Measurements from ENCODE around the gene KCNF1. TPM values are rescaled to one million over a fixed set of nuclear protein-coding genes. Genes with fewer than 3 reads are reported as not detected.

The KCNF1 gene
- total and polyA plus RNA-seq, 2 experiments from 2014 or later: 0.67 to 0.87 TPM

DNA sequence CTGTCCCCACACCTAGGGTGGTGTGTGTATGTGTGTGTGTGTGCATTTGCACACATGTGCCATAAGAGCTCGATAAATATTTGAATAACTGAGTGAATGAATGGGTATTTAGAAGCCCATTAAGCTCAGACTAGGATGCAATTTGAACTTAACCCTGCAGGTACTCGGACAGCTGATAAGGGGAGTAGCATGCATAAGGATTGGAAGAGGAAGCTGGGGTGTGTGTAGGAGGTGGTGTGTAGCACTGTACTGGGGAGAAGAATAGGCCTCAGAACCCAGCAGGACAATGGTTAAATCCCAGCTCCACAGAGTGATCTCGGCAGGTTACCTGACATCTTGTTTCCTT is 1.8 kb upstream of the KCNF1 start:
- no peak overlapping the region for H2AFZ ChIP-seq
- H3K36me3 ChIP-seq (replicated peaks; ENCODE audit: insufficient read depth, low read depth): no peaks in the 10 kb centered on the region
- no peaks in the 10 kb centered on the region for H3K9me3 ChIP-seq (ENCODE audit: low read depth)
- no peak for DNase-seq (ENCODE audit: low spot score)
- H3K79me2 ChIP-seq: no peaks in the 10 kb centered on the region
- WGBS (ENCODE audit: low lambda C conversion rate, missing lambda C conversion rate): 43% methylated on average over 3 of the region's 3 CpGs
- H4K20me1 ChIP-seq (ENCODE audit: insufficient read depth, poor library complexity, severe bottlenecking): no peaks in the 10 kb centered on the region
- no peak overlapping the region for H3K27ac ChIP-seq
- TF ChIP-seq EZH2phosphoT487 (IDR thresholded peaks at IDR 0.05; ENCODE audit: low read depth, severe bottlenecking, unreplicated experiment): no peak
- no peak for TF ChIP-seq EZH2 (IDR thresholded peaks at IDR 0.05; ENCODE audit: borderline replicate concordance)
- TF ChIP-seq, protein P1, sequence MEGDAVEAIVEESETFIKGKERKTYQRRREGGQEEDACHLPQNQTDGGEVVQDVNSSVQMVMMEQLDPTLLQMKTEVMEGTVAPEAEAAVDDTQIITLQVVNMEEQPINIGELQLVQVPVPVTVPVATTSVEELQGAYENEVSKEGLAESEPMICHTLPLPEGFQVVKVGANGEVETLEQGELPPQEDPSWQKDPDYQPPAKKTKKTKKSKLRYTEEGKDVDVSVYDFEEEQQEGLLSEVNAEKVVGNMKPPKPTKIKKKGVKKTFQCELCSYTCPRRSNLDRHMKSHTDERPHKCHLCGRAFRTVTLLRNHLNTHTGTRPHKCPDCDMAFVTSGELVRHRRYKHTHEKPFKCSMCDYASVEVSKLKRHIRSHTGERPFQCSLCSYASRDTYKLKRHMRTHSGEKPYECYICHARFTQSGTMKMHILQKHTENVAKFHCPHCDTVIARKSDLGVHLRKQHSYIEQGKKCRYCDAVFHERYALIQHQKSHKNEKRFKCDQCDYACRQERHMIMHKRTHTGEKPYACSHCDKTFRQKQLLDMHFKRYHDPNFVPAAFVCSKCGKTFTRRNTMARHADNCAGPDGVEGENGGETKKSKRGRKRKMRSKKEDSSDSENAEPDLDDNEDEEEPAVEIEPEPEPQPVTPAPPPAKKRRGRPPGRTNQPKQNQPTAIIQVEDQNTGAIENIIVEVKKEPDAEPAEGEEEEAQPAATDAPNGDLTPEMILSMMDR (IDR thresholded peaks at IDR 0.05; ENCODE audit: poor library complexity): no peak
- H3K4me1 ChIP-seq (ENCODE audit: insufficient read depth): peaks cover 4% of the 10 kb centered on the region
- no peak overlapping the region for H3K4me3 ChIP-seq
- H3K9me2 ChIP-seq (replicated peaks; ENCODE audit: insufficient read depth): no peaks in the 10 kb centered on the region
- H3K27me3 ChIP-seq: peaks cover 25% of the 10 kb centered on the region
- H3K4me2 ChIP-seq: no peak overlapping the region

DNA sequence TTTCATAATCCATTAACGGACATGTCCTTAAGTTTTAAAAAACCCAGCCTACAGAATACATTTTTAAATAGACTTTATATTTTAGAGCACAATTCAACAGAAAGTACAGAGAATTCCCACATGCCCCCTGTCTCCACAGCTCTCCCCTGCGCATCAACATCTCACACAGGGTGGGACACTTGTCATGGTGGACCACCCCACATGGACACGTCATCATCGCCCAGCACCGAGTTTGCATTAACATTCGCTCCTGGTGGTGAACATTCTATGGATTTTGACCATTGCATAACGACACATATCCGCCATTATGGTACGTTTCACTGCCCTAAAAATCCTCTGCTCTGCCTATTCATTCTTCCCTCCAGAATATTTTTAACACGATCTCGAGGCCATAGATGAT is 1.1 kb upstream of the KCNF1 start:
- Histone ChIP-seq H3K4me2 (no peak overlapping the region), H3K27ac (no peak overlapping the region), H3K36me3 (replicated peaks; ENCODE audit: insufficient read depth, low read depth) (no peaks in the 10 kb centered on the region), H3K9me2 (replicated peaks; ENCODE audit: insufficient read depth) (no peaks in the 10 kb centered on the region), H3K4me3 (no peak overlapping the region), H3K4me1 (ENCODE audit: insufficient read depth) (peaks cover 4% of the 10 kb centered on the region), H3K9me3 (ENCODE audit: low read depth) (no peaks in the 10 kb centered on the region), H3K79me2 (no peaks in the 10 kb centered on the region), H4K20me1 (ENCODE audit: insufficient read depth, poor library complexity, severe bottlenecking) (no peaks in the 10 kb centered on the region), H2AFZ (no peak overlapping the region), H3K27me3 (peaks cover 25% of the 10 kb centered on the region)
- TF ChIP-seq EZH2phosphoT487 (IDR thresholded peaks at IDR 0.05; ENCODE audit: low read depth, severe bottlenecking, unreplicated experiment): no peak
- 91% methylated on average over 11 of the region's 11 CpGs for WGBS (ENCODE audit: low lambda C conversion rate, missing lambda C conversion rate)
- no peak for DNase-seq (ENCODE audit: low spot score)

- no peak overlapping the region for H3K27ac ChIP-seq
- peak overlapping the region; percentile 94 for H3K4me2 ChIP-seq
- peak overlapping the region; percentile 59 for H2AFZ ChIP-seq
- peak; percentile 26 for DNase-seq (ENCODE audit: low spot score)
- 32% methylated on average over 27 of the region's 81 CpGs for WGBS (ENCODE audit: low lambda C conversion rate, missing lambda C conversion rate)
- no peaks in the 10 kb centered on the region for H3K9me2 ChIP-seq (replicated peaks; ENCODE audit: insufficient read depth)
- peak overlapping the region; percentile 48 for H3K4me3 ChIP-seq
- H3K9me3 ChIP-seq (ENCODE audit: low read depth): no peaks in the 10 kb centered on the region
- peaks cover 4% of the 10 kb centered on the region for H3K4me1 ChIP-seq (ENCODE audit: insufficient read depth)
- H3K36me3 ChIP-seq (replicated peaks; ENCODE audit: insufficient read depth, low read depth): no peaks in the 10 kb centered on the region
- H3K79me2 ChIP-seq: no peaks in the 10 kb centered on the region
- H3K27me3 ChIP-seq: peaks cover 25% of the 10 kb centered on the region
- H4K20me1 ChIP-seq (ENCODE audit: insufficient read depth, poor library complexity, severe bottlenecking): no peaks in the 10 kb centered on the region
- TF ChIP-seq EZH2phosphoT487 (IDR thresholded peaks at IDR 0.05; ENCODE audit: low read depth, severe bottlenecking, unreplicated experiment): no peak
- TF ChIP-seq, protein P1 (IDR thresholded peaks at IDR 0.05; ENCODE audit: poor library complexity): no peak
- TF ChIP-seq EZH2 (IDR thresholded peaks at IDR 0.05; ENCODE audit: borderline replicate concordance): no peak
These were observed 470 bp downstream of the KCNF1 start for GRCh38 chr2:10912076-10912731.

GRCh38 chr2:10912796-10913455 is 1.2 kb downstream of the KCNF1 start:
- WGBS (ENCODE audit: low lambda C conversion rate, missing lambda C conversion rate): 98% methylated on average over 43 of the region's 58 CpGs
- Histone ChIP-seq H3K27ac (no peak overlapping the region), H3K9me3 (ENCODE audit: low read depth) (no peaks in the 10 kb centered on the region), H3K9me2 (replicated peaks; ENCODE audit: insufficient read depth) (no peaks in the 10 kb centered on the region), H3K4me1 (ENCODE audit: insufficient read depth) (peaks cover 4% of the 10 kb centered on the region), H3K27me3 (peaks cover 25% of the 10 kb centered on the region), H3K36me3 (replicated peaks; ENCODE audit: insufficient read depth, low read depth) (no peaks in the 10 kb centered on the region), H2AFZ (no peak overlapping the region), H3K79me2 (no peaks in the 10 kb centered on the region), H3K4me3 (no peak overlapping the region), H4K20me1 (ENCODE audit: insufficient read depth, poor library complexity, severe bottlenecking) (no peaks in the 10 kb centered on the region), H3K4me2 (peak overlapping the region; percentile 94)
- no peak for DNase-seq (ENCODE audit: low spot score)
- TF ChIP-seq EZH2 (IDR thresholded peaks at IDR 0.05; ENCODE audit: borderline replicate concordance) (no peak), EZH2phosphoT487 (IDR thresholded peaks at IDR 0.05; ENCODE audit: low read depth, severe bottlenecking, unreplicated experiment) (no peak)
- TF ChIP-seq, protein P1 (IDR thresholded peaks at IDR 0.05; ENCODE audit: poor library complexity): no peak
